ENCODE results near the gene VTN.

Gene VTN

GRCh38 chr17:28324267-28324745 is 45.8 kb downstream of the VTN start:
- TF ChIP-seq POLR2A (IDR thresholded peaks at IDR 0.05; ENCODE audit: low read depth, low read length), result no peak
- no peak for DNase-seq (ENCODE audit: insufficient read length, low spot score)
- no peak for FAIRE-seq

GRCh38 chr17:28320215-28321061 is 49.7 kb downstream of the VTN start:
- no peak for TF ChIP-seq POLR2A (IDR thresholded peaks at IDR 0.05; ENCODE audit: low read depth, low read length)
- FAIRE-seq (no peak), DNase-seq (ENCODE audit: insufficient read length, low spot score) (no peak)

GRCh38 chr17:28319598-28319935 is 50.5 kb downstream of the VTN start:
- FAIRE-seq (no peak), DNase-seq (ENCODE audit: insufficient read length, low spot score) (no peak)
- TF ChIP-seq POLR2A (IDR thresholded peaks at IDR 0.05; ENCODE audit: low read depth, low read length), result no peak

GRCh38 chr17:28318759-28319597 is 51.1 kb downstream of the VTN start, which contains the start of gene TMEM97:
TSS of gene TMEM97 (plus strand) at chr17:28319200. CDS start at chr17:28319240, 40 bp downstream.
- peak; percentile 49 for TF ChIP-seq POLR2A (IDR thresholded peaks at IDR 0.05; ENCODE audit: low read depth, low read length)
- no peak for FAIRE-seq
- peak; percentile 80 for DNase-seq (ENCODE audit: insufficient read length, low spot score)

- no peak for TF ChIP-seq POLR2A (IDR thresholded peaks at IDR 0.05; ENCODE audit: low read depth, low read length)
- FAIRE-seq (no peak), DNase-seq (ENCODE audit: insufficient read length, low spot score) (no peak)
Observed at GRCh38 chr17:28317966-28318758, 51.9 kb downstream of the VTN start.

Data from H54 (cell line).